Measurements from ENCODE around the gene GUCA2B.

DNA sequence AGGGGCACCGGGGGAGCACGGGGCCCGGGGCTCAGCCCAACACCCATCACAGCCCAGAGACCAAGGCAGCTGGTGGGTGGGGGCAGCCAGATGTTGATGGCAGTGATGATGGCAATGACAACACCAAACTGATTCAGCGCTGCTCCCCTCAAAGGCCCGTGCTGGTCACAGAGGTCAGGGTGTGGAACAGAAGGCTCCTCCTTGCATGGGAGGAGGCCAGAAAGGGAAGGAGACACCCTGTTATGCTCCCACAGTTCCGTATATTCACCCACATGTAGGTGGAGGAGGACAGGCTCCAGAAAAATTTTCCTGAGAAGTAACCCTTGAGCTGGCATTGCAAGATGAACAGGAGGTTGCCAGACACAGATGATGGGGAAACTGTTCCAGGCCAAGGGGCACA lies 414 bp downstream of the GUCA2B start:
- no peak for TF ChIP-seq CTCF (IDR thresholded peaks at IDR 0.05; ENCODE audit: insufficient read depth, low read length)
- TF ChIP-seq POLR2AphosphoS5 (IDR thresholded peaks at IDR 0.05; ENCODE audit: low read depth): no peak
